VCaP (cell line): ENCODE measurements around the gene LSM8.
"Not testable (repeated sequence)": the region's sequence is repeated elsewhere in the genome, so short reads cannot be mapped to it uniquely, and the experiment has no call there.

Experiments used
- H3K27ac ChIP-seq: fragments of 450-650 bp; 2 replicates; pipeline ENCODE4 v1.5.1; 2017
- TF ChIP-seq, protein P1 (sequence below): fragments of 450-650 bp; conservative IDR thresholded peaks from 2 replicates; pipeline ENCODE4 v1.5.1; 2017; ENCODE audit warnings: mild to moderate bottlenecking, moderate library complexity

Gene LSM8

DNA sequence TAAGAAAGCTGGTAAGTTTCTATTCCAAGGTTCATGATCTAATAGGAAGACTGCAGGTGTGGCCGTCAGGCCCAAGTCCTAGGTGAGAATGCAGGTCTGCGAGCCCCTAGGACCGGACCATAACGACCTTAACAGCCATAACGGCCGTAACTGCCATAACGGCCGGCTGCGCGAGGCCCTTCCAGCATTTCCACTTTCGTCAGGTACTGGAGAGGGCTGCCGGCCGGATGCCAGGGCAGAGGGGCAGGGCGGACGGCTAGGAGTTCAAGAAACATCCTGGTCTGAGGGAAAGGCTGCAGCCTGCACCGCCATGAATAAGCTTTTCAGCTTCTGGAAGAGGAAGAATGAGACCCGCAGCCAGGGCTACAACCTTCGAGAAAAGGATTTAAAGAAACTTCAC is 40.6 kb downstream of the LSM8 start, which contains the start of gene ANKRD7:
TSS of gene ANKRD7 (plus strand) at position 184 of the 400 bp plus-strand sequence. CDS start at position 311, 127 bp downstream.
- TF ChIP-seq, protein P1, sequence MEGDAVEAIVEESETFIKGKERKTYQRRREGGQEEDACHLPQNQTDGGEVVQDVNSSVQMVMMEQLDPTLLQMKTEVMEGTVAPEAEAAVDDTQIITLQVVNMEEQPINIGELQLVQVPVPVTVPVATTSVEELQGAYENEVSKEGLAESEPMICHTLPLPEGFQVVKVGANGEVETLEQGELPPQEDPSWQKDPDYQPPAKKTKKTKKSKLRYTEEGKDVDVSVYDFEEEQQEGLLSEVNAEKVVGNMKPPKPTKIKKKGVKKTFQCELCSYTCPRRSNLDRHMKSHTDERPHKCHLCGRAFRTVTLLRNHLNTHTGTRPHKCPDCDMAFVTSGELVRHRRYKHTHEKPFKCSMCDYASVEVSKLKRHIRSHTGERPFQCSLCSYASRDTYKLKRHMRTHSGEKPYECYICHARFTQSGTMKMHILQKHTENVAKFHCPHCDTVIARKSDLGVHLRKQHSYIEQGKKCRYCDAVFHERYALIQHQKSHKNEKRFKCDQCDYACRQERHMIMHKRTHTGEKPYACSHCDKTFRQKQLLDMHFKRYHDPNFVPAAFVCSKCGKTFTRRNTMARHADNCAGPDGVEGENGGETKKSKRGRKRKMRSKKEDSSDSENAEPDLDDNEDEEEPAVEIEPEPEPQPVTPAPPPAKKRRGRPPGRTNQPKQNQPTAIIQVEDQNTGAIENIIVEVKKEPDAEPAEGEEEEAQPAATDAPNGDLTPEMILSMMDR: no peak
- no peak within 1 kb of the TSS for H3K27ac ChIP-seq

DNA sequence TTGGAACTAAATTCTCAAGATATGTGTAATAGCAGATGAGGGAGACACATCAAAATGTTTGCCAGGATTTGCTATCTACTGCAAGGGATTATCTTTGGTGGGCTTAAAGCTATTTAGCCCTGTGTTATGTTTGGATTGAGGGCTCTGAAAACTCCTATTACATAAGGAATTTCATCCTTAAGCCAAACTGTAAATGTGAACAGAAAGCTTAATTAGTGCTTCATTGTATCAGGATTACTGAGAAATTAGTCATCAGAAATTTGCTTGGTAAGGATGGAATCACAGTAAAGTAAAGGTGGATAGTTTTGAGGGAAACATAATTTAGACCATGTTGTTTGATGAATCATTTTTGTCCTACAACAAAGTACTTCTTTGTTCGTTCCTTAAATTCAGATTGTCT is 48.9 kb downstream of the LSM8 start:
- H3K27ac ChIP-seq: no peak overlapping the region
- TF ChIP-seq, protein P1: no peak

DNA sequence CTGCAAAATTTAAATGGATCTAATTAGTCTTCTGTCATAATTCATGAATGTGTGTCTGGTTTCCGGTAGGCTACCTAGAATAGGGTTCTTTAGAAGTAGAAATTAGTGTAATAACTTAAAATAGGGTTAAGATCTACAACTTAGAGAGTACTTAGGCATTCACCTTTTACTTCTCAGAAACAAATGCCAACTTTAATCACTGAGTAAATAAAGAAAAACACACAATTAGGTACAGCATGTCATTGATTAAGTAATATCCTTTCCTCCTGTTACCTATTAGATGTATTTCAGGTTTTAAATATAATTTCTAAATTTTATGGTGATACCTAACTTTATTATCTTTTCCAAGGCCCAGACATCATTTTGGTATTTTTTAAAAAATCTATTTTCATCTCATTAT is 49.8 kb downstream of the LSM8 start:
- no peak overlapping the region for H3K27ac ChIP-seq
- TF ChIP-seq, protein P1: no peak

DNA sequence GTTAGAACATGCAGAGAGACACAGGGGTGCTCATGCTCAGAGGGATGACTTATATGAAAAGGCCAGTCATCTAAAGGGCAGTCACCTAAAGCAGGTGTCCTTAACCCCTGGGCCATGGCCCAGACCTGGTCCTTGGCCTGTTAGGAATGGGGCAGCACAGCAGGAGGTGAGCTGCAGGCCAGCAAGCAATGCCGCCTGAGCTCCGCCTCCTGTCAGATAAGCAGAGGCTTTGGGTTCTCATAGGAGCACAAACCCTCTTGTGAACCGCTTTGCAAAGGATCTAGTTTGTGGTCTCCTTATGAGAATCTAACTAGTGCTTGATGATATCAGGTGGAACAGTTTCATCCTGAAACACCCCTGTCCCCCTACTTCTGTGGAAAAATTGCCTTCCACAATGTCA is 55.0 kb downstream of the LSM8 start:
- TF ChIP-seq, protein P1: no peak
- H3K27ac ChIP-seq: no peak overlapping the region

DNA sequence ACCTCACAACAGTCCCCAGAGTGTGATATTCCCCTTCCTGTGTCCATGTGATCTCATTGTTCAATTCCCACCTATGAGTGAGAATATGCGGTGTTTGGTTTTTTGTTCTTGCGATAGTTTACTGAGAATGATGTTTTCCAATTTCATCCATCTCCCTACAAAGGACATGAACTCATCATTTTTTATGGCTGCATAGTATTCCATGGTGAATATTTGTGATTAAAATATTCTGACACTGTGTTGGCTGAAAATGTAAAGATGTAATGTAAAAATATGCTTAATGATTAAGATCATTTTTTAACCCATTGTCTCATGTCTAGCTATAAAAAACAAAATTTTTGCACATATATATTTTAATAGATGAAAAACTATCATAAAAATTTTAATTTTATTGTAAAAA is 56.4 kb downstream of the LSM8 start:
- not testable (repeated sequence) for H3K27ac ChIP-seq
